HG03342 (cell line): ENCODE measurements around the gene SH2B2.

Experiments used
- ATAC-seq: cut with Tn5 transposase; IDR thresholded peaks from one replicate; pipeline ENCODE4 v1.9.1; 2021; ENCODE audit warnings: mild to moderate bottlenecking, moderate library complexity; ENCODE audit not compliant: unreplicated experiment

The SH2B2 gene

DNA sequence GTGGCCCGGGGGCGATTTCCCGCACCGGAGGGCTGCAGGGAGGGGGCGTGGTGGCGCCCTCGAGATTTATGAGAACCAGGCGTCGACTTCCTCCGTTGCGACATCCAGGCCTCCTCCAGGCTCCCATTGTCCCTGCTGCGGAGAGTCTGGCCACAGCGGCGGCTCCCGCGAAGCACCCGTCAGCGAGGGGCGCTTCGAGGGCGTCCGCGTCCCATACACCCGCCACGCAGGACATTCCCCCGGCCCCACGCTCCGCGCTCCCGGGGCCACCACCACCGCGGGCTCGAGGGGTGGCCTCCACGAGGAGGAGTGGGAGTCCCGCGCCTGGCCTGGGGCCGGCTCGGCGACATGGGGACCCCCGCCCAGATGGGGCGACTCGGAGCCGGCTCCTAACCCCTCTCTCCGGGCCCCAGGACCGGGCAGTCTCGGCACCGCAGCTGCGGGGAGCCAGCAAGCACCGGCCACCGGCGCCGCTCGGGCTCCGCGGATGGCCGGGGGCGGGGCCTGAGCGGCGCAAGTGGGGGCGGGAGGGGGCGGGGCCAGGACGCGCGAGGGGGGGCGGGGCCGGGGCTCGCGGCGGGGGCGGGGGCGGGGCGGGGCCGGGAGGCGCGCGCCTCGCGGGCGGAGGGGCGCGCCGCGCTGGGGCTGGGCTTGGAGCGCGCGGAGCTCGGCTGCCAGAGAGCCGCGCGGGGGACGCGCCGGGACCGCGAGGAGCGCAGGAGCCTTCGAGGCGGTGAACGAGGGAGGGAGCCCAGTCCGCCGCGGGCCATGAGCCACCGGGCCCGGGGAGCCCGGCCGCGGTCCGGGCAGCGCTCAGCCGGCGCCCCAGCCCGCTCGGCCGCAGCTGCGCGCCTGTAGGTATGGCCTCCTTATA is at the start of gene SH2B2:
SH2B2 (plus strand) TSS at position 632 of the 874 bp plus-strand sequence. CDS start 13,683 bp downstream, outside the sequence.
- peak; percentile 25 for ATAC-seq

DNA sequence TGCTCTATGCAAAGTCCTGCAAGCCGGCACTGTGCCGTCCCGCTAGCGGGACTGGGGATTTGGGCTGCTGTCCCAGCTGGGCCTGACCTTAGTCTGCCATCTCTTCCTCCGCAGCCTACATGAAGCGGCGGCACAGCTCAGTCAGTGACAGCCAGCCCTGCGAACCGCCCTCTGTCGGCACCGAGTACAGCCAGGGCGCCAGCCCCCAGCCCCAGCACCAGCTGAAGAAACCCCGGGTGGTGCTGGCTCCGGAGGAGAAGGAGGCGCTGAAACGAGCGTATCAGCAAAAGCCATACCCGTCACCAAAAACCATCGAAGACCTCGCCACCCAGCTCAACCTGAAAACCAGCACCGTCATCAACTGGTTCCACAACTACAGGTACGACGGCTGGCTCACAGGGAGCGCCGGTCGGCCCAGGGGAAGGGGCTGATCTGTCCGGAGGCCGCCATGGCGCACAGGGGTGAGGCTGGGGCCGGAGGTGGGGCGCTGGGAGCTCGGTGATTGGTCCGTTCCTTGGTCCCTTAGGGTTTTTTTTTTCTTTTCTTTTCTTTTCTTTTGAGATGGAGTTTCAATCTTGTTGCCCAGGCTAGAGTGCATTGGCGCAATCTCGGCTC is 47.4 kb upstream of the SH2B2 start:
- ATAC-seq = no peak

DNA sequence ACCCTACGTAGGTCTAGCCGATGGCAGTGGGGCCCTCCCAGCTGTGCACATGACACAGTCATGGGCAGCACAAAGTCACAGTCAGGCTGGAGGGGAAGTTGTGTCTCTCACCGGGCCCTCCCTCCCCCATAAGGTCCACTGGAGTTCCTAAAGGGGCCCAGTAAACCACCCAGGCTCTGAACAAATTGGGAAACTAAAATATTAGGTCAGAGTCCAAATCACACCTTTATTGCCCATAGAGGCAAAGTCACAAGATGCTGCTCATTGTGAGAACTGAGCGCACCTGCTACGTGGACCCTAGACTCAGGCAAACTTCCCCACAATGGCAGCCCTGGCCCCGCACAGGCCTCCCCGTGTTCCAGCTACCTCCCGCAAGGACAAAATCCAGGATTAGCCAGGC is 45.2 kb upstream of the SH2B2 start:
- no peak for ATAC-seq

DNA sequence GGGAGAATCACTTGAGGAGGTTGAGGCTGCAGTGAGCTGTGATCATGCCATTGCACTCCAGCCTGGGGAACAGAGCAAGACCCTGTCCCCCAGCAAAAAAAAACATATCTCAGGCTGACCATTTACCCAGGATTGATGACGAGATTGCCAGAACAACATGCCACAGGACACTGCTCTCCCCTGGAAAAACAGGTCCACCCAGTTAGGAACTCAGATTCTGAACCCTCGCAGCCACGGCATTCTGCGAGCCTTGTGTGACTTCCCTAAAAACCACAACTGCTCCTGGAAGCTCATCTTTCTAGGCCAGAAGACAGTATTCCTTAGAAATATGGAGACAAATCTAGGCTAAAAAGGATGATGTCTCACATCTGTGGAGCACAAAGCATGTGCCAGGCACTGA is 42.1 kb upstream of the SH2B2 start:
- no peak for ATAC-seq

DNA sequence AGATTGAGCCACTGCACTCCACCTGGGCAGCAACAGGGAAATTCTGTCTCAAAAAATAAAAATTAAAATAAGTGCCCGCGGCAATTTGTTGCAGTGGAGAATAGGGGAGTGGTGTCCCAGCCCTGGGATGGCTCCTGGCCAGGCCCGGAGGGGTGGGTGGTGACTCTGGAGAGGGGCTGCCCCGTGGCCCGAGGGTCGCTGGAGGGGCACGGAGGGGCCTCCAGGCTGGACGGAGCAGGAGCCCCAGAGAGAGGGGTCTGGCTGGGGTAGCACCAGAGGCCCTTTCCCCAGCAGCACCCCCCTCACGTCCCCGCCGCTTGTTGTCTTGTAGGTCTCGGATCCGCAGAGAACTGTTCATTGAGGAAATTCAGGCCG is 38.6 kb upstream of the SH2B2 start:
- ATAC-seq = no peak

DNA sequence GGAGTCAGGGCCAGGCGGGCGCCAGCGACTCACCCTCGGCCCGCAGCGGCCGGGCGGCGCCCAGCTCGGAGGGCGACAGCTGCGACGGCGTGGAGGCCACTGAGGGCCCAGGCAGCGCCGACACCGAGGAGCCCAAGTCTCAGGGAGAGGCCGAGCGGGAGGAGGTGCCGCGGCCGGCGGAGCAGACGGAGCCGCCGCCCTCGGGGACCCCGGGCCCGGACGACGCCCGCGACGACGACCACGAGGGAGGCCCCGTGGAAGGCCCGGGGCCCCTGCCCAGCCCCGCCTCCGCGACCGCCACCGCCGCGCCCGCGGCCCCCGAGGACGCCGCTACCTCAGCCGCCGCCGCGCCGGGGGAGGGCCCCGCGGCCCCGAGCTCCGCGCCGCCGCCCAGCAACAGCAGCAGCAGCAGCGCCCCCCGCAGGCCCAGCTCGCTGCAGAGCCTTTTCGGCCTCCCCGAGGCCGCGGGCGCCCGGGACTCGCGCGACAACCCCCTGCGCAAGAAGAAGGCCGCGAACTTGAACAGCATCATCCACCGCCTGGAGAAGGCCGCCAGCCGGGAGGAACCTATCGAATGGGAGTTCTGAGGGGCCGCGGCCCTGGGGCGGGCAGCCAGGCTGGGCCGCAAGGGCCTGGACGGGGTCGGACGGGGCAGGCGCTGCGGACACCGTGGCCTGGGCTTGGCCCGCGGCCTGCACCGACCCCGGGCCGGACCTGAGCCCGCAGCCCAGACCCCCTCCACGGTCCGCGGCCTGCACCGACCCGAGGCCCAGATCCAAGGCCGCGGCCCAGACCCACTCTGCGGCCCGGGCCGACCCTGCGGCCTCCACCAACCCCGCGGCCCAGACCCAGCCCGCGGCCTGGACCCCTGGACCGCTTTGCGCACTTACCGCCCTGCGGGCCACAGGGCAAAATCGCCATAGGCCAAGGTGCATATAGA is 37.9 kb upstream of the SH2B2 start:
- ATAC-seq = no peak

DNA sequence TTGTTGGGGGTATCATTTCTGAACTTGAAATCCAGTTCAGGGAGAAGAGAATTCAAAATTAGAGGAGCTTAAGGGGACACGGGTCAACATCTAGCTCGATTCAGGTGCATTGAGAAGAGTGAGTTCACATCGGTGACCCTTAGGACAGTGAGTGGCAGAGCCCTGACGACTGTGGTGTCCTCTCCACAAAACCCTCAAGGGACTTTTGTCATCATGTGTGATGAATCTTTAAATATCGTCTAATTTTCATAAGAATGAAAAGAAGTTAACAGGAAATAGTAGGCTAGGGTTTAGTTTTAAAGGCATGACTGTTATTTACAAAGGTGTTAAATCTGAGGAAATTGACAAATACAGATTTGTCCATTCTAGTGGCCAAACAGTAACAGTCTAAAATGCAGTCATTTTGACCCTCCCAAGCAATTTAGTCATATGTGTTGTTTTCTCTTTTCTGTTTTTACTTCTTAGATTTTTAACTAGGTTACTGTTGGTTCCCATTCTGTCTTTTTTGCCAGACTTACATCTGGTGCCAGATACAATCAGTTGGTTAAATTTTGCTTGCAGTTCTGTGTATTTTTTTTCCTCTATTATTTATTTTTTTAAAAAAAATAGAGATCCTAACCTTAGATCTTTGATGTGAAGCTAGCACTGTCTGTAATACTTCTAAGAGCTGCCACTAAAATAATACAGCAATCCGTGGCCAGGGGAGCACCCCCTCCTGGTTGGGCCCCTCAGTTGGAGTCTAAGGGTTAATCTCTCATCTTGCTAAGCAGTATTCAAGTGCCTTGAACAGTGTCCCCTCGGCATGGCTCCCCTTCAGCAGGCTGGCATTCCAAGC is 34.9 kb upstream of the SH2B2 start:
- no peak for ATAC-seq

DNA sequence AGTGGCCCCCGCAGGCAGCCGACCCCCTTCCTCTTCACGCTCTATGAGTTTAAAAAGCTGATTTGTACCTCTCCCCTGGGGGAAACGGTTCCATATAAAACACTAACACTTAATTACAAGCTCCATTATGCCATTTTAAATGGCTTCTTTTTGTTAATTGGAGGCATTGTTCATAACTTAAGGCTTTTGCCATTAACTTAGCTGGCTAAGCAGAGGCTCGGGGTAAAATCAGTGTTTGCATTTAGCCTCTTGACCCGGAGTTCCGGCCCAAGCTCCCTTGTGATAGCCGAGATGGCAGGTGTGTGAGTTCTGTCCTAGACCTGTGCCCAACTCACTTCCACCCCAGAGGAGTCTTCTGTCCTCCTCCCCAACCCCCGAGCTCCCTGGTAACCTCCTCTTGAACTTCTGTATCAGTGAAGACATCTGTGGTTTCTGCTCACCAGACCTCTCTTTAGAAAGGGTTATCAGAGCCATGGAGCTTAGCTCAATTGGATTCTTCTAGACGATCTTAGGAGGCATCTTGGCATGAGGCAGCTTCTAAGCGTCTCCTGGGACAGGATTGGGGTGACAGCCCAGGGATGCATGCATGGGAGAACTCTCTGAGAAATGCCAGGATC is 34.2 kb upstream of the SH2B2 start:
- no peak for ATAC-seq

DNA sequence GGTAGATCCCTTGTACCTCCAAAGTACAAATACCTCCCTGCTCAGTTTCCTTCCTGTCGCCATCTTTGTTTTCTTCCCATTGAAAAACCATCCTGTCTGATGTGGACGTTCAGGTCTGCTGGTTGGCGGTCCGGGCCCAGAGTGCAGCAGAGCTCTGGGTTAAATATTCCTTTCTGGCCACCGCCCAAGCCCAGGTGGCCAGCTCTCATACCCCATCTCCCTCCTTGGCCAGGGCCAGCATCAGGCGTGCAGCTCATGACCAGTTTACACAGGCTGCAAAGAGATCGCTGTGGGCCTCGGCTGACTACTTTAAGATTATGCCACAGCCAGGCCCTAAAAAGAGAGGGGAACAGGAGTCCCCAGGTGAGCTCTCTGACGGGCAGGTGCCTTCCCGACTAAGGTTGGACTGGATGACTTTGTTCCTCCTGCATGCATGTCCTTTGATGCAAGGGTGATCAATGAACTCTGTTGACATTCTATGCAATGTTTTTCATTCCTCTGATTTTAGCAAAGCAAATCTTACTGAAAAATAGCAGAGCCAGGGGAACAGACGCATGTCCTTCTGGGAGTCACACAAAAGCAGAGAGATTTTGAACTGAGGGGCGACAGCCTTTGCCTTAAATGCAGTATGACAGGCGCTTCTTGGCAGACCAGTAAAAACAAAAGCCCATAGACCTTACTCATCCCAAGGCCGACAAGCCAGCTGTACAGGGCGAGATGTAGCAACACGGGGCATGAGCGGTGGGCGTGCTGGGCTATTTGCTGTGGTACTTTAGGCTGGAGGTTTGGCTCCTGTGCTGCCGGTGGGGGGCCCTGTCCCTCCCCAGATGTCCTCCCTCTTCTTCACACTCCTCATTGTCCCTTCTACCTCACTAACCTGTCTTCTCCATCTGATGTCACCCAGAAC is 33.3 kb upstream of the SH2B2 start:
- no peak for ATAC-seq

DNA sequence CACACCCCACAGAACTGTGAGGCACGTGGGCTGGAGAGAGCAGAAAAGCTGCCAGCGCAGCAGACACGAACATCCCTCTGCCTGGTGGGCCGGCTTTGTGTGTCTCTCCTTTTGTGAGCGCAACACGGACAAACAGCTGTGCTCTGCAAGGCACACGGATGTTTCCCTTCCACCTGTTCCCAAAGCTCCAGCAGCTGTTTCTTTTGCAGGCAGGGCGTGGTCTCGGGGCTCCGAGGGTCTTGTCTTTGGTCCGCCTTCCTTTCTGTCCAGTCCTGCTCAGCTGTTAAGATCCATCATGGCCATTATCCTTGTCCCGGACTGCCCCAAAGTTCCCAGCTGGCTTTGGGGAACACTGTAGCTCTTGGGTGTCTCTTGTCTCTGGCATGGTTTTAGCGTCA is 32.7 kb upstream of the SH2B2 start:
- ATAC-seq = no peak

DNA sequence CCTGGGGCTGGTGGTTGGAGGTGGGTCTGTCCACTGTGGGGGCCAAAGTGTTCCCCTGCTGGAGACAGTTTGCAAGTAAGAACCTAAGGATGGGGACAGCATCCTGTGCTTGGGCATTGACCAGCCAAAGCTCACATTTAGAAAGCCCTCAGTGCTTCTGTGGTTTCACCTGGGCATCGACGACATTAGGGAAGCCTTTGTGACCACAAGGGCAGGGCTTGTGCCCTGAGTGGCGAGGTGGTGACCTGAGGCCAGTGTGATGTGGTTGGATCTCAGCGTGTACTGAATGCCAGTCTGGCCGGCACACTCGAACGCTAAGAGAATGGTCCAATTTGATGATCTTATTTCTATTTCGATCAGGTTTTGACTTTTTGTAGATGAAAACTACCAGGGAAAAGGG is 32.1 kb upstream of the SH2B2 start:
- ATAC-seq = no peak

DNA sequence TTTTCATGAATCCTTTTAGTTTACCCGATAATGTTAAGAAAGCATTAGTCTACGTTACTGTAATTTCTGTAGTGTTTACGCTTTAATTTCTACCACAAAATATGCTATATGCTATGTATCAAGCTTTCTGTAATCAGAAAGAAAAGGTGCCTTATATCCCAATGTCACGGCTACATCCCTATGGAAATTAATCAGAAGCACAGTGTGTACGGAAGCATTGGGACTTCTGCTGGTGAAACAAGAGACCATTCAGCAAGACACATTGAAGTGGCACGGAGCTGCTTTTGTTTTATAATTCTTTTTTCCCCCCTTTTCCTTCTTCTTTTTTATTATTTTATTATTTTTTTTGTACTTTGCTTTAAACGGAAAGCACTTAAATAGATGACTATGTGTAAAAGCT is 31.2 kb upstream of the SH2B2 start:
- no peak for ATAC-seq

DNA sequence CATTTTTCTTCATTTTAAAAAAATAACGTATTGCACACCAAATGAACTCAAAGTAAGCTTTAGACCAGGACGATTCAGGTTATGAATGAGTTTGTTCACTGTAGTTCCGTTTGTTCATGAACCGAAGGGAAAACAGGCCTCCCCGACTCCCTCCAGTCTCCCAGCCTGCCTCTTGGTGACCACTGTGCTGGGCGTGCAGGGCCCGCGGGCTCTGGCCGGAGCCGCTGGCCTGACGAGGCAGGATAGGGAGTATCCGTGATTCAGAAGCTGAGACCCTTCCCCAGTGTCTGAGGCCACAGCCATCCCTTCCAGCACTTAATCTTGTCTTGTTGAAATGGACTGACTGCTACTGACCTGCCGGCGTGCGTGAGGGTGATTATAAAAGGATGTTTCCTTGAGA is 30.8 kb upstream of the SH2B2 start:
- no peak for ATAC-seq

DNA sequence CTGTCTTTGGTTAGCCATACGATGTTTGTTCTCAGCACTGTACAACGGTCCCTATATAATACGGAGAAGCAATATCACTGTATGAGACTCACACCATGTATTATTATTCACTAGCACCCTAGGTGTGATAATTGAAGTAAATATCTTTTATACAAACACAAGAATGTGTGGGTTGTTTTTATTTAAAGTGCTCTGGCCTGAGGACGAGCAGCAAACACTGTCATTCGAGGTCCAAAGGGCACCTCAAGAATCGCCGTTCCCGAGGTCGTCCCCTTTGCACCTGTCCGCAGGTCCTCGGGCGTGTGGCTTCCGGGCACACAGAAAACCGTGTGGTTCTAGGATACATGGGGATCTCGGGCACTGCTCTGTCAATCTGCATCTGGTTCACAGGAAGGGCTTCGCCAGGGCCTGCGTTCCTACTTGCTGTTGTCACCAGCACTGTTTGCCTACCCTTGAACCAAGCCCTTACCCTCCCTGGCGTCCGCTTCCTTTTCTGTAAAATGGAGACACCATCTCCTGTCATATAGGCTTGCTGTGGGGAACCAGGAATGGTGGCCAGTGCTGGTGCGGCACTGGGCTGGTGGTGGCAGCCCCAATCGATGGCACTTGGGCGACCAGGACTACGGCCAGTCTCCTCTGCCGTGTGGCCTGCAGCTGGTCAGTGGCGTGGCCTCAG is 28.5 kb upstream of the SH2B2 start:
- ATAC-seq = no peak

DNA sequence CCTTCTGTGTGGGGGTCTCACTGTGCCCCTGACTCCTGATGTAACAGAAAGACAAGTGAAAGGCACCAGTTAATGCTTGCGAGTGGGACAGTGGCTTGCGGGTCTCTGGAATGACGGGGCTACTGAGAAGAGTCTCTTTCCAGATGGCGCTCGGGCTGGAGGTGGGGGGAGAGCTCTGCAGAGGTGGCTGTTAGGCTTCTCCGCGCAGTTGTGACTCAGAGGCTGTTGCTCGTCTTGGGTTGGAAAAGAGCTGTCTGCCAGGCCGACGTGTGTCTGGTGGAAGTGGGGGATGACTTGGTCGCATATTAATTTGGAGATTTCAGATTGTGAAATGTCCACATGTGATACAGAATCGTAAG is 27.9 kb upstream of the SH2B2 start:
- no peak for ATAC-seq

DNA sequence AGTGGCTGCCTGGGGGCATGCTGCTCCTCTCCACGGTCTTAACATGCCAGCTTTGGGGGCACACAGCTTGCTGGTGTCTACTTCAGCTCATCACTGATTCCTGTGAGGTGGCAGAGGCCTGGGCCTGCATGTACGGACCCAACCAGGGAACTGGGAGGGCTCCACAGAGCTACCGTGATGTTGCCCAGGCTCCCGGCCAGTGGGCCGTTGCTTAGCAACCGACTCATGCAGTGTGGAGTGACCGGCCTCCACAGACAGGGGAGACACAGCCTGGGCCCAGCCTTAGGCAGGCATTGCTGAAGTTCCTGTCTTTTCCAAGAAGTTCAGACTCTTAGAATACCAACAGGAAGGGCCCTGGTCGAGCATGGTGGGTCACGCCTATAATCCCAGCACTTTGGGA is 25.8 kb upstream of the SH2B2 start:
- ATAC-seq = no peak

DNA sequence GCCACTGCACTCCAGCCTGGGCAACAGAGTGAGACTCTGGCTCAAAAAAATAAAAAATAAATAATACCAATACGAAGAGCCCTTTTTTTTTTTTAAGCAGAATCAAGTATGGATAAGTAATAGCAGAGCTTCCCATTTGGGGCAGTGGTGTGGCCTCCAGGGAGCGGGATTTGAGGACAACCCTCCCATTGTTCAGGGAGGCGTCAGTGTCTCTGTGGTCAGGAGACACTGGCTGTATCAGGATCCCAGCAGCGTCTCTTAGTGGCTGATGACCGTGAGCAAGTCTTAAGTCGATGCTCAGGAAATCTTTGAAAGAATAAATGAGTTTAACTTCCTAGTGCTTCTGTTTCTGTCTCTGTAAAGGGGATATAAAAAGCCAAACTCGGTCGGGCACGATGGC is 25.2 kb upstream of the SH2B2 start:
- ATAC-seq = no peak

DNA sequence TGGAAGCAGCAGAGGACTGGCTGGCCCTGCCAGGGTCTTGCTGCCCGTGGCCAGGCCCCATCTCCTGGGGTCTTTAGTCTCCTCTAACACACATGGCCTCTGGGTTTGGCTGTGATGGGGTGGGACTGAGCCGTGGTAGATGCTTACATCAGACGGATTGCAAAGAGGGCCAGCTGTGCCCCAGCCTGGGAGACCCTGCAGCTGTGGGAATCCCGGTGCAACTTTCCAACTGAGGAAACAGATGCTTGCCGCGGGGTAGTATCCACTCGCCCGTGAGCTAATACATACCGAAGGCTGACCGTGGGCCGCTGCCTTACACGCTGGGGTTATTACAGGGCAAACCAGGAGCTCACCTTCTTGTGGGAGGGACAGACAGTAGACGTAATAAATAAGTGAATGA is 24.1 kb upstream of the SH2B2 start:
- ATAC-seq = no peak
